Testis (tissue), 3 donors: Measurements from ENCODE around the gene OGFOD3. TPM values are rescaled to one million over a fixed set of nuclear protein-coding genes. Genes with fewer than 3 reads are reported as not detected.
A peak's percentile ranks its signal among the peaks of the same experiment; 100 is the strongest.
"Not testable (repeated sequence)": the region's sequence is repeated elsewhere in the genome, so short reads cannot be mapped to it uniquely, and the experiment has no call there.

Source experiments
- DNase-seq: peaks from one replicate; pipeline ENCODE4 v3.0.0-alpha.2; 2019
- H3K27ac ChIP-seq, 2 donors: fragments of 200-600 bp; sonication (generic); one replicate each; pipeline ENCODE4 v1.5.1; 2019
- H3K27me3 ChIP-seq: fragments of 200-600 bp; sonication (generic); one replicate; pipeline ENCODE4 v1.5.1; 2019
- H3K36me3 ChIP-seq: fragments of 200-600 bp; sonication (generic); one replicate; pipeline ENCODE4 v1.5.1; 2017; ENCODE audit warnings: low read depth; ENCODE audit errors: missing control alignments
- H3K4me1 ChIP-seq: fragments of 200-600 bp; sonication (generic); one replicate; pipeline ENCODE4 v1.5.1; 2019
- H3K4me3 ChIP-seq, 2 donors: fragments of 200-600 bp; sonication (generic); one replicate each; pipeline ENCODE4 v1.5.1; 2017 to 2019
- H3K9me3 ChIP-seq: fragments of 200-600 bp; sonication (generic); one replicate; pipeline ENCODE4 v1.5.1; 2017
- POLR2A ChIP-seq: fragments of 450-650 bp; IDR thresholded peaks from one replicate; pipeline ENCODE4 v1.6.1; 2017; ENCODE audit warnings: antibody characterized with exemption, mild to moderate bottlenecking, moderate library complexity
- WGBS, 2 donors: methylation state at CpG; one replicate each; pipeline ENCODE4 v1.1.5; 2018; 5-methylcytosine and 5-hydroxymethylcytosine counted together
- intact Hi-C: fragments of 100-400 bp; cut with DNase I; formaldehyde crosslinking; loops from one replicate; pipeline ENCODE4 v1.15.1; 2023; ENCODE audit warnings: low total_unique reads
- polyA plus RNA-seq: library from polyadenylated mRNA; stranded (reverse); fragments of 350-450 nt; fragmentation: Illumina TruSeq; extraction: RNeasy Lipid Tissue Mini Kit (QIAGEN cat#74804); gene quantifications from one replicate; pipeline ENCODE4 v1.2.3, GENCODE V29; 2014; ENCODE audit warnings: low read depth, low replicate concordance; ENCODE audit not compliant: insufficient read depth
- total RNA-seq, 2 donors: library from RNA; depleted of rRNA; stranded (reverse); fragments of >200 nt; gene quantifications; one replicate each; pipeline ENCODE4 v1.2.3, GENCODE V29; 2016
- TF ChIP-seq, protein P1 (sequence below), 3 experiments: fragments of 450-650 bp in 2 of 3; fragments of 200-600 bp in 1 of 3; sonication (generic) in 1 of 3; IDR thresholded peaks; one replicate each; pipeline ENCODE4 v1.5.1; 2016 to 2019; ENCODE audit warnings: antibody characterized with exemption in 3 of 3, mild to moderate bottlenecking in 2 of 3, moderate library complexity in 1 of 3

The OGFOD3 gene
- total and polyA plus RNA-seq, 3 donors from 2014 or later: 19.6 to 37.4 (median 28.9) TPM

DNA sequence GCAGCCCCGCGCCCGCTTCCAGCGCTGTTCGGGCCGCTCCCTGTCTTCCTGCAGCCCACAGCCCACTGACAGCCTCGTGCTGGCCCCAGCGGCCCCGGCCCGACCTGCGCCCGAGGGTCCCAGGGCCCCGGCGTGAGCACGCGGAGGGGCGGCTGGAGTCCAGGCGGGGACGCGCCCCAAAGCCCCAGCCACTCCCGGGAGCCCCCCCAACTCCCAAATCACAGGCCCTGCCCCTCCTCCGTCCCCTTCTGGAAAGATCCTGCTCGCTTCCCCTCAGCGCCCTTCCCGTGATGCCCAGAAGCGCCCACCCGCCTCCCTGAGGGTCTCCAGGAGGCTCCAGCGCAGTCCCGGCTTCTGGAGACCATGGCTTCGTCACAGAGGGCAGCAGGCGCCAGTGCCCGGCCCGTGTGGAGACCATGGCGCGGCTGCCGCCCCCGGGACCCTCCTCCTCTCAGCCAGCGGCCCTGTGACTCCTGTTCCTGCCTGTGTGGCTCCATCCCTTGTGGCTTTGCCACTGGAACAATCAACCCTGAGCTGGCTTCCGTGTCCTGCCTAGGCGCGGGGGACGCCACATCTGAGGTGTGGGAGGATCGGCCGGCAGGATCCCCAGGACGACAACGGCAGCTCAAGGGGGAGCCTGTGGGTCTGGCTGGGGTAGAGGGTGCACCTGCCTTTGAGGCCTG is 42.9 kb downstream of the OGFOD3 start:
- Histone ChIP-seq H3K4me3 (peak overlapping the region in 1 of 2 donors; percentile 1), H3K9me3 (no peaks in the 10 kb centered on the region), H3K27me3 (no peaks in the 10 kb centered on the region), H3K27ac (no peak overlapping the region), H3K36me3 (no peaks in the 10 kb centered on the region), H3K4me1 (no peaks in the 10 kb centered on the region)
- 45 to 60% methylated on average over 1 to 43 of the region's 46 CpGs for WGBS, 2 donors
- DNase-seq: no peak
- no peak for TF ChIP-seq POLR2A
- TF ChIP-seq, protein P1, sequence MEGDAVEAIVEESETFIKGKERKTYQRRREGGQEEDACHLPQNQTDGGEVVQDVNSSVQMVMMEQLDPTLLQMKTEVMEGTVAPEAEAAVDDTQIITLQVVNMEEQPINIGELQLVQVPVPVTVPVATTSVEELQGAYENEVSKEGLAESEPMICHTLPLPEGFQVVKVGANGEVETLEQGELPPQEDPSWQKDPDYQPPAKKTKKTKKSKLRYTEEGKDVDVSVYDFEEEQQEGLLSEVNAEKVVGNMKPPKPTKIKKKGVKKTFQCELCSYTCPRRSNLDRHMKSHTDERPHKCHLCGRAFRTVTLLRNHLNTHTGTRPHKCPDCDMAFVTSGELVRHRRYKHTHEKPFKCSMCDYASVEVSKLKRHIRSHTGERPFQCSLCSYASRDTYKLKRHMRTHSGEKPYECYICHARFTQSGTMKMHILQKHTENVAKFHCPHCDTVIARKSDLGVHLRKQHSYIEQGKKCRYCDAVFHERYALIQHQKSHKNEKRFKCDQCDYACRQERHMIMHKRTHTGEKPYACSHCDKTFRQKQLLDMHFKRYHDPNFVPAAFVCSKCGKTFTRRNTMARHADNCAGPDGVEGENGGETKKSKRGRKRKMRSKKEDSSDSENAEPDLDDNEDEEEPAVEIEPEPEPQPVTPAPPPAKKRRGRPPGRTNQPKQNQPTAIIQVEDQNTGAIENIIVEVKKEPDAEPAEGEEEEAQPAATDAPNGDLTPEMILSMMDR (IDR thresholded peaks at IDR 0.05): no peak
- intact Hi-C loops: no loop called here

DNA sequence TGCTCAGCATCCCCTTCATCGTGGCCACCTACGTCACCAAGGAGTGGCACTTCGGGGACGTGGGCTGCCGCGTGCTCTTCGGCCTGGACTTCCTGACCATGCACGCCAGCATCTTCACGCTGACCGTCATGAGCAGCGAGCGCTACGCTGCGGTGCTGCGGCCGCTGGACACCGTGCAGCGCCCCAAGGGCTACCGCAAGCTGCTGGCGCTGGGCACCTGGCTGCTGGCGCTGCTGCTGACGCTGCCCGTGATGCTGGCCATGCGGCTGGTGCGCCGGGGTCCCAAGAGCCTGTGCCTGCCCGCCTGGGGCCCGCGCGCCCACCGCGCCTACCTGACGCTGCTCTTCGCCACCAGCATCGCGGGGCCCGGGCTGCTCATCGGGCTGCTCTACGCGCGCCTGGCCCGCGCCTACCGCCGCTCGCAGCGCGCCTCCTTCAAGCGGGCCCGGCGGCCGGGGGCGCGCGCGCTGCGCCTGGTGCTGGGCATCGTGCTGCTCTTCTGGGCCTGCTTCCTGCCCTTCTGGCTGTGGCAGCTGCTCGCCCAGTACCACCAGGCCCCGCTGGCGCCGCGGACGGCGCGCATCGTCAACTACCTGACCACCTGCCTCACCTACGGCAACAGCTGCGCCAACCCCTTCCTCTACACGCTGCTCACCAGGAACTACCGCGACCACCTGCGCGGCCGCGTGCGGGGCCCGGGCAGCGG is 43.6 kb downstream of the OGFOD3 start:
- Histone ChIP-seq H3K4me3 (peak overlapping the region in 1 of 2 donors; percentile 1), H3K27ac (no peak overlapping the region), H3K36me3 (no peaks in the 10 kb centered on the region), H3K4me1 (no peaks in the 10 kb centered on the region), H3K27me3 (no peaks in the 10 kb centered on the region), H3K9me3 (no peaks in the 10 kb centered on the region)
- no peak for DNase-seq
- TF ChIP-seq, protein P1 (IDR thresholded peaks at IDR 0.05): no peak
- TF ChIP-seq POLR2A: no peak
- 35 to 69% methylated on average over 6 to 54 of the region's 79 CpGs for WGBS, 2 donors
- intact Hi-C loops: no loop called here

DNA sequence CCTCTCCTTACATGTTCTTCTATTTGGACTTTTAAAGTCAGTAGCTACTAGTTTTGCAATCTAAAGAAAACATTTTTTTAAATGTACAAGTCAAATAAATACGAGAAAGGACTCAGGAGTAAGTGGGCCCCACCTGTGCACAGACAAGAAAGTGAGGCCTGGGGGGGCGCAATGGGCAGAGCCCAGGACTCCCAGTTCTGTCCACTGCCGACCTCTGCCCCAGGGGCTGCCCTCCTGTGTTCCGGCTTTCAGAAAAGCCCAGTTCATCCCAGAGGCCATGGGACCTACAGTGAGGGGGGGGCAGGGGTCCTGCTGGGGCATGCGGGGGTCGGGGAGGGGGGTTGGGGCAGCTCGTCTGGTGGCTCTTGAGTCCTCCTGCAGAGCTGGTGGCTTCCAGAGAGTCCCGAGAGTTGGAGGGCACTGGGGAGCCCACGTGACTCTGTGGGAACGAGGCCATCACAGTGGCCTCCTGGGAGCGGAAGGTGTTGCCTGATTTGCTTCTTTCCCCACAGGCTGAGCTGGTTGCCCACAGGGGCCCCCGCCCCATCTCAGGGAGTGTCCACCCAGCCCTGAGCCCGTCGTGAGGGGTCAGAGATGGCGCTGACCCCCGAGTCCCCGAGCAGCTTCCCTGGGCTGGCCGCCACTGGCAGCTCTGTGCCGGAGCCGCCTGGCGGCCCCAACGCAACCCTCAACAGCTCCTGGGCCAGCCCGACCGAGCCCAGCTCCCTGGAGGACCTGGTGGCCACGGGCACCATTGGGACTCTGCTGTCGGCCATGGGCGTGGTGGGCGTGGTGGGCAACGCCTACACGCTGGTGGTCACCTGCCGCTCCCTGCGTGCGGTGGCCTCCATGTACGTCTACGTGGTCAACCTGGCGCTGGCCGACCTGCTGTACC is 44.4 kb downstream of the OGFOD3 start:
- no peaks in the 10 kb centered on the region for H3K4me1 ChIP-seq
- H3K36me3 ChIP-seq: no peaks in the 10 kb centered on the region
- H3K27me3 ChIP-seq: no peaks in the 10 kb centered on the region
- WGBS, 2 donors: 57 to 87% methylated on average over 17 to 35 of the region's 37 CpGs
- no peak overlapping the region for H3K4me3 ChIP-seq
- H3K27ac ChIP-seq: no peak overlapping the region
- TF ChIP-seq, protein P1 (IDR thresholded peaks at IDR 0.05): no peak
- TF ChIP-seq POLR2A: no peak
- H3K9me3 ChIP-seq: no peaks in the 10 kb centered on the region
- intact Hi-C loops: no loop called here
- no peak for DNase-seq

DNA sequence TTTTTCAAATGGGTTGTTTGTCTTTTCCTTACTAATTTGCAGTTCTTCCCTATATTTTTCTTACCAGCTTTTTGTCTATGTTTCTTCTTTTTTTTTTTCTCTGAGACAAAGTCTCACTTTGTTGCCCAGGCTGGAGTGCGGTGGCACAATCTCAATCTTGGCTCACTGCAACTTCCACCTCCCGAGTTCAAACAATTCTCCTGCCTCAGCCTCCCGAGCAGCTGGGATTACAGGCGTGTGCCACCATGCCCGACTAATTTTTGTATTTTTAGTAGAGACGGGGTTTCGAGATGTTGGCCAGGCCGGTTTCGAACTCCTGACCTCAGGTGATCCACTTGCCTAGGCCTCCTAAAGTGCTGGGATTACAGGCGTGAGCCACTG is 45.3 kb downstream of the OGFOD3 start:
- H3K9me3 ChIP-seq, H3K36me3 ChIP-seq, H3K27me3 ChIP-seq, H3K27ac ChIP-seq, H3K4me1 ChIP-seq, H3K4me3 ChIP-seq, intact Hi-C loops, DNase-seq: not testable (repeated sequence)
- WGBS, 2 donors: 81 to 82% methylated on average over 10 of the region's 10 CpGs
